ENCODE measurements around the gene OSBPL1A.
"Not testable (repeated sequence)": the region's sequence is repeated elsewhere in the genome, so short reads cannot be mapped to it uniquely, and the experiment has no call there.

Gene OSBPL1A

GRCh38 chr18:24397131-24397693 is 412 bp downstream of the OSBPL1A start:
- DNase-seq: peak in 1 of 2 experiments; percentile 8

DNA sequence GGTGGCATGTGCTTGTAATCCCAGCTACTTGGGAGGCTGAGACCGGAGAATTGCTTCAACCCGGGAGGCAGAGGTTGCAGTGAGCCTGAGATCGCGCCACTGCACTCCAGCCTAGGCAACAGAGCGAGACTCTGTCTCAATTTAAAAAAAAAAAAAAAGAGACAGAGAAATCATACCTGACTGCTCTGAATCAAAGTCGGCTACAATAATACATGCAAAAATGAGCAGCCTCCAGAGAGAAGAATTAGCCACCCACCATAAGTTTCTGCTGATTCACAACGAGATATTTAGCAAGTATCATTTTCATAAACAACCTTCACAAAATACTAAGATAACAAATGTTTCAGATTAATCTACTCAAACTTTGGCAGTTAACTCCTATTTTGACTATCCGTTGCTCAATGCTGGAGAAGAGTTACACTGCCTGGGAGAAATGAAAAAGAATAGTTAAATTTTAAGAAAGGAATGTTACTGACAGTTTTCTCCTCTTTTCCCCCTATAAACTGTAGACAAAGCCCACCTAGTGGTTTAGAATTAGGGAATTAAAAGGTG is 1.5 kb downstream of the OSBPL1A start:
- no peak for DNase-seq

DNA sequence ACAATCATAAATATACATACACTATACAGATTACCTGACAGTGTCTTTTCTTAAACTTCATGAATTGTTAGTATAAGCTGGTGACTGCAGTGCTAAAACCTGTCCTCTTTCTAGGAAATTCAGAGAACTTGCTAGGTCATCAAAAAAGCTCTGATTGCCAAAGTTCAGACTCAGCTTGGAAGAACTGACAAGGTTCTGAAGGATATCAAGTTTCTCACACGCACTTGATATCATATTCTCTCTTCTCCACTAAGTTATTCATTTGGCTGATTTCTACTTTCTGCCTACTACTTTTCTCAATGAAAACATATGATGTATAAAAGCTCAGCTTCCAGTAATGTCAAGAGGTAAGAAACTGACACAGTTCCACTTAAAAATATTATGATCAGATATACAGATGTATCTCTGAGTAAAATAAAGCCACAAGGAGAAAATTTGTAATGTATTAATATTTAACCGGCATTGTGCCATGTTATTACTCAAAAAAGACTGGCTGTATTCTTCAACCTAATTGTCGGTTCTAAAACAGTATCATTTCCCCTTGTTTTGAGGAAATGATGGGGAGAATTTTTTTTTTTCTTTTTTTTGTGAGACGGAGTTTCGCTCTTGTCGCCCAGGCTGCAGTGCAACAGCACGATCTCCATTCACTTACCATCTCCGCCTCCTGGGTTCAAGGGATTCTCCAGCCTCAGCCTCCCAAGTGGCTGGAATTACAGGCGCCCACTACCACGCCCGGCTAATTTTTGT is 2.4 kb downstream of the OSBPL1A start:
- no peak for DNase-seq

- DNase-seq: no peak
Measured at GRCh38 chr18:24388957-24389356, 8.7 kb downstream of the OSBPL1A start.

DNA sequence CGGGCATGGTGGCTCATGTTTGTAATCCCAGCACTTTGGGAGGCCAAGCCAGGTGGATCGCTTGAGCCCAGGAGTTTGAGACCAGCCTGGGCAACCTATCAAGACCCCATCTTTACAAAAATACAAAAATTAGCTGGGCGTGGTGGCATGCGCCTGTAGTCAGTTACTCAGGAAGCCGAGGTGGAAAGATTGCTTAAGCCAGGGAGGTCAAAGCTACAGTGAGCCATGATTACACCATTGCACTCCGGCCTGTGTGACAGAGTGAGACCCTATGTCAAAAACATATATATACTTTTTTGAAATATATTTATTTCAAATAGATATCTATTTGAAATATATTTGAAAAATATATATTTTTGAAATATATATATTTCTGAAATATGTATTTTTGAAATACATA is 10.9 kb downstream of the OSBPL1A start:
- DNase-seq: no peak

- no peak for DNase-seq
Measured at GRCh38 chr18:24381126-24381525, 16.5 kb downstream of the OSBPL1A start.

DNA sequence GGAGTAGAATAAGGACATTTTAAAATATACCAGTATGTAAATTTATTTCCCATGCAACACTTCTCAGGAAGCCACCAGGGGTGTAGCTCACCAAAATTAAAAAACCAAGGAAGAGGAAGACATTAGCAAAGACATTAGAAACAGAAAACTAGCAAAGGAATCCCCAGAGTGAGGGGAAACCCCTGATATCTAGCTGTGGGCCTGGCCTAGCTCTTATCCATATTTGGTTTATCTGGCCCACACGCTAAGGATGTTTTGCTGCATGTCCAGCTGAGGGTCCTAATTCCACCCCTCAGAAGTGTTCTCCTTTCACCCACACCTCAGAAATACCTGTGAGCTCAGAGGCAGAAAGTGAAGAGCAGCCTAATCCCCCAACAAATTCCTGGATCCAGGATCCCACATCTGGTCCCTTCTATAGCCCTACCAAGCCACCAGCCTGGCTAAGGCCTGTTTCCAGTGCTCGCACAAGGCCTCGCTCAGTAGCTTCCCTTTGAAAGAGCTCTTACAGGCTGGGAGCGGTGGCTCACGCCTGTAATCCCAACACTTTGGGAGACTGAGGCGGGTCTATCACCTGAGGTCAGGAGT is 17.4 kb downstream of the OSBPL1A start:
- DNase-seq: no peak

- no peak for DNase-seq
Measured at GRCh38 chr18:24378598-24378997, 19.0 kb downstream of the OSBPL1A start.

DNA sequence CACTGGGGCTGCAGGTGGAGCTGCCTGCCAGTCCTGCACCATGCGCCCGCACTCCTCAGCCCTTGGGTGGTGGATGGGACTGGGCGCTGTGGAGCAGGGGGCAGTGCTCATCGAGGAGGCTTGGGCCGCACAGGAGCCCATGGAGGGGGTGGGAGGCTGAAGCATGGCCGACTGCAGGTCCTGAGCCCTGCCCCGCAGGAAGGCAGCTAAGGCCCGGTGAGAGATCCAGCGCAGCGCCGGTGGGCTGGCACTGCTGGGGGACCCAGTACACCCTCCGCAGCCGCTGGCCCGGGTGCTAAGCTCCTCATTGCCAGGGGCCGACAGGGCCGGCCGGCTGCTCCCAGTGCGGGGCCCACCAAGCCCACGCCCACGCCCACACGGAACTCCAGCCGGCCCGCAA is 21.1 kb downstream of the OSBPL1A start:
- not testable (repeated sequence) for DNase-seq

GRCh38 chr18:24373328-24373727 is 24.3 kb downstream of the OSBPL1A start:
- no peak for DNase-seq

- no peak for DNase-seq
Measured at GRCh38 chr18:24372279-24372872, 25.2 kb downstream of the OSBPL1A start.

DNA sequence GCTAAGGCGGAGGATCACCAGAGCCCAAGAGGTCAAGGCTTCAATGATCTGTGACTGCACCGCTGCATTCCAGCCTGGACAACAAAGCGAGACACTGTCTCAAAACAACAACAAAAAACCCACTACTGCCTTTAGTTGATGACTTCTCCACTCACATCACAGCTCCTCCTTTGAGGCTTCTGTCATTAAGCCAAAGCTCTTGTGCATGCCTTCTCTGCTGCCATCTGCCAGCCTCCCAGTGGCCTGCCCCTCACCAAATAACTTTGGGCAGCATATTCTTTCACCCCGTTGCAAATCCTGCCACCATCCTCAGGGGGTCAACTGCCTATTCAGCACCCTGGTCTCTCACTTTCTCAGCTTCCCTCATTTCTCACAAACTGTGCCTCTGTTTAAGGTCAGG is 27.5 kb downstream of the OSBPL1A start:
- no peak for DNase-seq

GRCh38 chr18:24369426-24369825 is 28.2 kb downstream of the OSBPL1A start:
- no peak for DNase-seq

DNA sequence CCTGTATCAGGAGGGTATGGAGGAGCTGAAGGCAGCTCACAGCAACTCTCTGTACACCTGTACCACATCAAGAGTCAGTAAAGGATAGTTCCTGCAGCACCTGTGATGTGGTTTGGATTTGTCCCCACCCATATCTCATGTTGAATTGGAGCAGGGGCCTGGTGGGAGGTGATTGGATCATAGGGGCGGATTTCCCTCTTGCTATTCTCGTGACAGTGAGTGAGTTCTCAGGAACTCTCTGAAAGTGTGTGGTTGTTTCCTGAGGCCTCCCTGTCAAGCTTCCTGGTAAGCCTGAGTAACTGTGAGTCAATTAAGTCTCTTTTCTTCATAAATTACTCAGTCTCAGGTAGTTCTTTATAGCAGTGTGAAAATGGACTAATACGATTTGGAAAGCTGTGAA is 28.9 kb downstream of the OSBPL1A start:
- peak; percentile 22 to 40 for DNase-seq

GRCh38 chr18:24366328-24366727 is 31.3 kb downstream of the OSBPL1A start:
- DNase-seq: no peak

GRCh38 chr18:24364177-24364576 is 33.4 kb downstream of the OSBPL1A start:
- no peak for DNase-seq

DNA sequence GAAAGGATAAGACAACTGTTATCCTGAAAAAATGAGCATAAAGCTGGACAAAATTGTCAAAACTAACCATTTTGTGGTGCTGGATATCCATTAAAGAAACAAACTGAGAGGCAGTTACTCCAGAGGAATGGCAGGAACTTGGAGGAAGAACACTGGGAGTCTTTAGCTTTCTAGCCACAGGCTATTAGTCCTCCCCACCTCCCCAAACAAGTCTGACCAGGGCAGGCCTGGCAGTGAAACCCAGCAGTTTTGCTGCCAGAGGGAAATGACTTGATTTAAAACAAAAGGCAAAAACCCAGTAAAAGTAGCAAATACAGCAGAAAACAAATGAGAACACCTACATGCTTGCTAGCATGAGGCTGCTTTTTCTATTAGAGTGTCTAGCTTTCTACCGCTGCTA is 34.9 kb downstream of the OSBPL1A start:
- no peak for DNase-seq

DNA sequence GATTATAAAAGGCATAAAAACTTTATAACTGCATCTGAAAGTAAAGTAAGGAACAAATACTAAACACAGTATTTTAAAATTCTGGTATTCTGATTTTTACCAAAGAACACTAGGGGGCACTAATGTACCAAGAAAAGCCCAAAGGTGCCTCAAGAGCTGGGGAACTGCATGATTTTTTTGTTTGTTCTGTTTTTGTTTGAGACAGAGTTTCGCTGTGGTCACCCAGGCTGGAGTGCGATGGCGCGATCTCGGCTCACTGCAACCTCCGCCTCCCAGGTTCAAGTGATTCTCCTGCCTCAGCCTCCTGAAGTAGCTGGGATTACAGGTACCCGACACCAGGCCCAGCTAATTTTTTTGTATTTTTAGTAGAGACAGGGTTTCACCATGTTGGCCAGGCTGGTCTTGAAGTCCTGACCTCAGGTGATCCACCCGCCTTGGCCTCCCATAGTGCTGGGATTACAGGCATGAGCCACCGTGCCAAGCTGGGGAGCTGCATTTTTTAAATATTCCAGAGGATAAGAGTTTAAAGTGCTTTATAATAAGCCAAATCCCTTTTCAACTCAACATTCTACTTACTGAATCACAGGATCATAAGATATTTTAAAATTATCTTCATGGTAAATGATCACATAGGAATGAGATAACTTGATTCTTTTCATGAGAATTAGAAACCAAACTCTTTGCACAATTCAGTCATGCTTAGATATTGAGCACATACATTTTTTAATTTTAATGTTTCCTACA is 37.7 kb downstream of the OSBPL1A start:
- DNase-seq: not testable (repeated sequence)

DNA sequence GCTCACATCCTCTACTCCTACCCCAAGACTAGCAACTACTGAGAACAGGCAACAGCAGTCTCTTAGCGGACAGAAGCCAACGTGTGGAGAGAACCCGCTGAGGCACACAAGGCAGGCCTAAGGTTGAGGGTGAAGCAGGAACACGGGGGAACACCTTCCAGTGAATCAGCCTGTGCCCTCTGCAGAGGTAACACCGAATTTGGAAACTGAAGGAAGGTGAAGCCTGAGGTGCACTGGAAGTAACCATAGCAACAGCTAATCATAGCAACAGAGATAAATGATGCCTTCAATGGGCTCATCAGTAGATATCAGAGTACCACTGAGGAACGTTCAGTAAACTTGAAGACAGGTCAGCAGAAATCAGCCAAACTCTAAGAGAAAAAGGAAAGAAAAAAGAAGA is 43.3 kb downstream of the OSBPL1A start:
- no peak for DNase-seq

DNA sequence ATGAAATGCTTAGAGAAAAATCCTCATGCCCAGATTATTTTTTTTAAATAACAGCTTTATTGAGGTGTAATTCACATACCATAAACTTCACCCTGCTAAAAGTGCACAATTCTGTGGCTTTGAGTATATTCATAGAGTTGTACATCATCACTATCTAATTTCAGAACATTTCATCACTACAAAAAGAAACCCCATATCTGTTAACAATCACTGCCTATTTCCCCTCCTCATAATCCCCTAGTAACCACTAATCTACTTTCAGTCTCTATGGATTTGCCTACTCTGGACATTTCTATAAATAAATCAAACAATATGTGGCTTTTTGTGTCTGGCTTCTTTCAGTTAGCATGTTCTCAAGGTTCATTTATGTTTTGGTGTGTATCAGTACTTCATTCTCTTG is 51.4 kb downstream of the OSBPL1A start:
- DNase-seq: no peak

DNA sequence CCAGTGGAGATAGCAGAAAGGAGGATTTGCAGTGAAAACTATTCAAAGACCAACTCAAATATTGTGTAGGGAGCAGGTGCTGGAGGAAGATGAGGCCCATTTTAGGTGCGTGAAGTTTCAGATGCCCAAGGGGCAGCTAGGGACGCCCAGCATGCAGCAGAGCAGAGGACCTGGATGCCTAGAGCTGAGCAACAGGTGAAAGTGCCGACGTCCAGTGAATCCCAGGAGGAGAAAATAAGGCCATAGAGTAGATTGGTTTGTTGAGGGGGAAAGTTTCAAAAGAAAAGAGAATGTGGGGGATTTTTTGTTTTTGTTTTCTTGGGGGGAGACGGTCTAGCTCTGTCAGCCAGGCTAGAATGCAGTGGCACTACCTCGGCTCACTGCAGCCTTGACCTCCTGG is 53.1 kb downstream of the OSBPL1A start:
- no peak for DNase-seq

- no peak for DNase-seq
Measured at GRCh38 chr18:24342347-24342746, 55.3 kb downstream of the OSBPL1A start.

DNA sequence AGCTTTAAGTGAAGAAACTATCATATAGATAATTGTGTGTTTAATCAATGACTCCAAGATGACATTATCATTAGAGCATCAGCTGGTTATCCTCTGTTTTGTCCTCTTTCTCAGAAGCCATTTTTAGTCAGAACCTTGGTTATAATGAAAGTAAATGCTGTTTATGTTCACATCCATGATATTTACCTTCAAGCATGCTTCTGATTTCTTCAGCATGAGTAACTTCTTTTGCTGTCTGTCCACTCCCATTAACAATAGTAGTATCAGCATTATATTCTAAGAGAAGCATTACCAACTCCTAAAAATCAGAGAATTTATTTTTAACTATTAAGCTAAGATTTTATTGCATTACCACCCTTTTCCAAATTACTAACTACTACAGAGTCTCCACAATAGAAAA is 56.3 kb downstream of the OSBPL1A start:
- DNase-seq: no peak

Measured in activated CD4-positive, alpha-beta T cell treated with anti-CD3 and anti-CD28 coated beads, Interleukin-2, amount 50 U/mL, for 4 hours (primary cell).